IMR-90 (cell line): Measurements from ENCODE around the gene TRMT11. TPM values are rescaled to one million over a fixed set of nuclear protein-coding genes. Genes with fewer than 3 reads are reported as not detected.
A peak's percentile ranks its signal among the peaks of the same experiment; 100 is the strongest.

Experiments used
- ATAC-seq: fragments of 200-7000 bp; cut with Tn5 transposase; 2 replicates; pipeline ENCODE4 v1.9.1; 2020; ENCODE audit warnings: low read depth, mild to moderate bottlenecking, moderate library complexity
- BruUV-seq: library from RNA; stranded (reverse); fragments of 400-500 nt; replicated peaks from 2 replicates; lab custom pipeline; 2021; lab: Mats Ljungman, UMichigan
- CTCF ChIA-PET: fragments of 300-600 bp; formaldehyde crosslinking; extraction: SDS; loops from one replicate; lab custom pipeline; 2021; ENCODE audit warnings: antibody characterized with exemption; lab: Yijun Ruan, JAX
- POLR2A ChIA-PET: fragments of 300-600 bp; sonication (Branson Sonifier 250); formaldehyde crosslinking; loops from one replicate; lab custom pipeline; 2022; ENCODE audit warnings: antibody characterized with exemption; ENCODE audit not compliant: unreplicated experiment; lab: Charles Lee
- DNase-seq: peaks from one replicate; pipeline ENCODE4 v3.0.0; 2013
- H2AFZ ChIP-seq: replicated peaks from 2 replicates; pipeline ENCODE3; 2013; ENCODE audit warnings: low read length, mild to moderate bottlenecking; ENCODE audit not compliant: poor library complexity
- H2AK5ac ChIP-seq: 2 replicates; pipeline ENCODE4 v1.6.1; 2013; ENCODE audit warnings: low read depth, low read length, inconsistent platforms
- H2AK9ac ChIP-seq: replicated peaks from 2 replicates; pipeline ENCODE3; 2013; ENCODE audit warnings: mild to moderate bottlenecking, low read depth, low read length, moderate library complexity; ENCODE audit not compliant: poor library complexity
- H2BK120ac ChIP-seq: 2 replicates; pipeline ENCODE4 v1.6.1; 2013; ENCODE audit warnings: low read depth, low read length, inconsistent platforms
- H2BK15ac ChIP-seq: 3 replicates; pipeline ENCODE4 v1.6.1; 2013; ENCODE audit warnings: low read depth, low read length, inconsistent platforms
- H2BK20ac ChIP-seq: 2 replicates; pipeline ENCODE4 v1.6.1; 2013; ENCODE audit warnings: low read depth, mild to moderate bottlenecking, inconsistent platforms, low read length, moderate library complexity
- H2BK5ac ChIP-seq: 2 replicates; pipeline ENCODE4 v1.6.1; 2013; ENCODE audit warnings: mild to moderate bottlenecking, low read depth, low read length, inconsistent platforms; ENCODE audit not compliant: poor library complexity, severe bottlenecking
- H3K14ac ChIP-seq: replicated peaks from 2 replicates; pipeline ENCODE4 v1.6.1; 2013; ENCODE audit warnings: low read depth, low read length, inconsistent platforms
- H3K18ac ChIP-seq: 2 replicates; pipeline ENCODE4 v1.6.1; 2013; ENCODE audit warnings: low read depth, low read length, control low read depth
- H3K23ac ChIP-seq: 2 replicates; pipeline ENCODE4 v1.6.1; 2013; ENCODE audit warnings: low read depth, low read length, inconsistent platforms
- H3K27ac ChIP-seq: 2 replicates; pipeline ENCODE4 v1.5.1; 2013; ENCODE audit warnings: mild to moderate bottlenecking, control low read depth, low read length; ENCODE audit not compliant: insufficient read depth
- H3K27me3 ChIP-seq: 2 replicates; pipeline ENCODE4 v1.6.1; 2013; ENCODE audit warnings: low read length; ENCODE audit not compliant: control insufficient read depth, insufficient read depth
- H3K36me3 ChIP-seq: 2 replicates; pipeline ENCODE4 v1.6.1; 2013; ENCODE audit warnings: low read length, mixed read lengths; ENCODE audit not compliant: control insufficient read depth, insufficient read depth
- H3K4ac ChIP-seq: 2 replicates; pipeline ENCODE4 v1.6.1; 2013; ENCODE audit warnings: low read depth, low read length, inconsistent platforms
- H3K4me1 ChIP-seq: 2 replicates; pipeline ENCODE4 v1.6.1; 2013; ENCODE audit warnings: low read length, mixed read lengths; ENCODE audit not compliant: control insufficient read depth, insufficient read depth
- H3K4me2 ChIP-seq: 2 replicates; pipeline ENCODE4 v1.6.1; 2013; ENCODE audit warnings: low read depth, mild to moderate bottlenecking, control low read depth, low read length, moderate library complexity
- H3K4me3 ChIP-seq: 2 replicates; pipeline ENCODE4 v1.5.1; 2013; ENCODE audit warnings: low read depth, mild to moderate bottlenecking, control low read depth, low read length, moderate library complexity; ENCODE audit not compliant: insufficient read depth
- H3K56ac ChIP-seq: 2 replicates; pipeline ENCODE4 v1.6.1; 2013; ENCODE audit warnings: low read length, inconsistent platforms; ENCODE audit not compliant: insufficient read depth; ENCODE audit errors: extremely low read depth
- H3K79me1 ChIP-seq, 2 experiments: 2 replicates each; pipeline ENCODE4 v1.6.1; 2013; ENCODE audit warnings: low read length in 2 of 2, inconsistent platforms in 1 of 2, low read depth in 1 of 2
- H3K9ac ChIP-seq: 2 replicates; pipeline ENCODE4 v1.6.1; 2013; ENCODE audit warnings: low read depth, low read length, control low read depth
- H3K9me1 ChIP-seq: 2 replicates; pipeline ENCODE4 v1.6.1; 2013; ENCODE audit warnings: low read length, inconsistent platforms; ENCODE audit not compliant: insufficient read depth
- H3K9me3 ChIP-seq: 2 replicates; pipeline ENCODE4 v1.6.1; 2013; ENCODE audit warnings: low read length; ENCODE audit not compliant: control insufficient read depth, insufficient read depth
- H4K20me1 ChIP-seq: 2 replicates; pipeline ENCODE4 v1.6.1; 2013; ENCODE audit warnings: low read length, inconsistent platforms; ENCODE audit not compliant: insufficient read depth
- H4K5ac ChIP-seq: 2 replicates; pipeline ENCODE4 v1.6.1; 2013; ENCODE audit warnings: mild to moderate bottlenecking, low read depth, low read length, control low read depth
- H4K8ac ChIP-seq, 2 experiments: 2 replicates each; pipeline ENCODE4 v1.6.1; 2013; ENCODE audit warnings: low read depth in 2 of 2, low read length in 2 of 2, control low read depth in 1 of 2, inconsistent platforms in 1 of 2
- H4K91ac ChIP-seq: 2 replicates; pipeline ENCODE4 v1.6.1; 2013; ENCODE audit warnings: low read depth, low read length, inconsistent platforms; ENCODE audit not compliant: insufficient read depth
- BHLHE40 ChIP-seq: fragments of 150-350 bp; IDR thresholded peaks from 2 replicates; pipeline ENCODE4 v1.6.1; 2016; ENCODE audit warnings: mild to moderate bottlenecking, low read depth, low read length
- CEBPB ChIP-seq: IDR thresholded peaks from 2 replicates; pipeline ENCODE4 v1.6.1; 2012; ENCODE audit warnings: low read depth, low read length, improper control_type of control experiment
- CHD1 ChIP-seq: IDR thresholded peaks from 2 replicates; pipeline ENCODE4 v1.6.1; 2012; ENCODE audit warnings: low read depth, low read length, improper control_type of control experiment
- FOS ChIP-seq: fragments of 150-350 bp; IDR thresholded peaks from 2 replicates; pipeline ENCODE4 v1.6.1; 2016; ENCODE audit warnings: low read depth, low read length
- MAFK ChIP-seq: IDR thresholded peaks from 2 replicates; pipeline ENCODE4 v1.6.1; 2012; ENCODE audit warnings: low read depth, low read length, improper control_type of control experiment
- MAZ ChIP-seq: IDR thresholded peaks from 2 replicates; pipeline ENCODE4 v1.6.1; 2012; ENCODE audit warnings: low read depth, mild to moderate bottlenecking, low read length, improper control_type of control experiment, moderate library complexity, borderline replicate concordance
- MXI1 ChIP-seq: IDR thresholded peaks from 2 replicates; pipeline ENCODE4 v1.6.1; 2012; ENCODE audit warnings: low read depth, mild to moderate bottlenecking, low read length, moderate library complexity, borderline replicate concordance
- NFE2L2 ChIP-seq: fragments of 150-350 bp; IDR thresholded peaks from 2 replicates; pipeline ENCODE4 v1.6.1; 2016; ENCODE audit warnings: low read depth, mild to moderate bottlenecking, low read length
- POLR2A ChIP-seq: IDR thresholded peaks from 2 replicates; pipeline ENCODE4 v1.6.1; 2012; ENCODE audit warnings: mild to moderate bottlenecking, low read depth, low read length
- RAD21 ChIP-seq: IDR thresholded peaks from 2 replicates; pipeline ENCODE4 v1.6.1; 2012; ENCODE audit warnings: low read length, improper control_type of control experiment
- RCOR1 ChIP-seq: IDR thresholded peaks from 2 replicates; pipeline ENCODE4 v1.6.1; 2012; ENCODE audit warnings: mild to moderate bottlenecking, low read length, improper control_type of control experiment; ENCODE audit not compliant: insufficient replicate concordance
- RFX5 ChIP-seq: IDR thresholded peaks from 2 replicates; pipeline ENCODE4 v1.8.0; 2012; ENCODE audit warnings: low read depth, mild to moderate bottlenecking, low read length, moderate library complexity
- SMC3 ChIP-seq: fragments of 150-350 bp; IDR thresholded peaks from 2 replicates; pipeline ENCODE4 v1.6.1; 2016; ENCODE audit warnings: low read depth, mild to moderate bottlenecking, antibody characterized with exemption, low read length, moderate library complexity
- WGBS, 2 experiments: methylation state at CpG; one replicate each; pipeline versions ENCODE4 v1.1.5 to v1.1.7; 2013; ENCODE audit warnings: missing lambda C conversion rate in 2 of 2; ENCODE audit not compliant: insufficient read length in 1 of 2; ENCODE audit errors: extremely low coverage in 2 of 2; 5-methylcytosine and 5-hydroxymethylcytosine counted together
- dilution Hi-C: fragments of 300-500 bp; cut with HindIII; formaldehyde crosslinking; loops from one replicate; pipeline ENCODE4 v1.14.3; 2018; ENCODE audit warnings: low sequenced_read_pairs; ENCODE audit not compliant: unreplicated experiment
- in situ Hi-C: fragments of 300-500 bp; cut with MboI; formaldehyde crosslinking; loops from 3 replicates; pipeline ENCODE4 v1.14.3; 2019; ENCODE audit warnings: low sequenced_read_pairs, inconsistent platforms, mixed read lengths
- intact Hi-C: fragments of 100-400 bp; cut with micrococcal nuclease; formaldehyde crosslinking; loops from 2 replicates; pipeline ENCODE4 v1.10.0; 2022
- polyA plus RNA-seq, 3 experiments: library from polyadenylated mRNA; depleted of rRNA; stranded (reverse); fragments of >200 nt; gene quantifications; 2 replicates each; pipeline ENCODE4 v1.2.3, GENCODE V29; 2012; ENCODE audit warnings: low replicate concordance in 1 of 3
- total RNA-seq: library from RNA; depleted of rRNA; stranded (reverse); fragments of >200 nt; gene quantifications from 2 replicates; pipeline ENCODE4 v1.2.3, GENCODE V29; 2012
- TF ChIP-seq, protein P1 (sequence below): fragments of 150-350 bp; IDR thresholded peaks from 2 replicates; pipeline ENCODE4 v1.6.1; 2017; ENCODE audit warnings: mild to moderate bottlenecking, antibody characterized with exemption, low read length, low read depth
- TF ChIP-seq, protein P2 (sequence below): conservative IDR thresholded peaks from 2 replicates; pipeline ENCODE4 v1.5.1; 2012; ENCODE audit warnings: mild to moderate bottlenecking, low read depth, low read length, improper control_type of control experiment

TRMT11 gene
- total and polyA plus RNA-seq, 2 of the 4 experiments (the other 2 are of a cell fraction) = 14.3 to 19.0 TPM

DNA sequence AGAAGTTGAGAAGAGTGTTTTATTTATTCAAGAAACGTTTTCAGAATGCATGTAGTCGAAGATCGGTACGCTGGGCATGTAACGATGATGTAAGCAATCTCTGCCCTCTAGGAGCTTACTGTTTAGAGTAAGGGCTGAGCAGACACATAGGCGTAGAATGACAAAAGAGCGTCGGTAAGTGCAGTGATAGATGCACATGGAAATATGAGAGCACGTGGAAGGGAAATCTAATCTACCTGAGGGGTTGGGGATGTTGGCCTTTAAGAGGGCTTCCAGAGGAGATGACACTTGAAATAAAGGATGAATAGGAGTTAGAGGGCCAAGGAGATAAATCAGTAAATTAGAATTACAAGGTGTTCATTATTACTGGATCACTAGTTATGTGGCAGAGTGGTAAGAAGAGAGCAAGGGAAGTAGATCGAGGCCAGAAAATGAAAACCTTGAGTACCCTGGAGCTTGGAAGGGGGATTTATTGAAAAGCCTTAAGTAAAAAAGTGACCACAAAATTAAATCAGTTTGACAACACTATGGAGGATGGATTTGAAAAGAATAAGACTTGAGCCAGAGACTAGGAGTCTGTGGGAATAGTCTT lies 782 bp downstream of the TRMT11 start:
- H3K18ac ChIP-seq = no peak overlapping the region
- H2BK120ac ChIP-seq = peak overlapping the region; percentile 54; the same call in 1 of the 2 replicates
- DNase-seq = peak; percentile 35
- 7% methylated on average over 3 of the region's 10 CpGs; no CpG with 5 or more reads in 1 of the 2 experiments for WGBS, 2 experiments
- H2AK5ac ChIP-seq = 0 out of 2 replicates have a peak overlapping the region, but pooled peaks have one; percentile 29
- peaks cover 9% of the 10 kb centered on the region for H3K4me1 ChIP-seq
- CTCF ChIA-PET = interaction anchor here (1.3 to 1.6 kb wide), 2 partner anchors 8 to 13 kb away, joined by 6 to 7 read pairs; no protein-coding TSS in a partner anchor
- H4K5ac ChIP-seq = peak overlapping the region; percentile 98
- no peak overlapping the region for H2BK15ac ChIP-seq
- dilution Hi-C loops = no loop called here
- POLR2A ChIA-PET = no interaction called here
- no peak overlapping the region for H4K91ac ChIP-seq
- H3K4ac ChIP-seq = peak overlapping the region; percentile 81
- H3K9me3 ChIP-seq = no peaks in the 10 kb centered on the region
- H4K20me1 ChIP-seq = 0 out of 2 replicates have a peak, but pooled peaks cover 2% of the 10 kb centered on the region
- peak overlapping the region; percentile 86 for H2AK9ac ChIP-seq
- H2BK20ac ChIP-seq = no peak overlapping the region
- intact Hi-C loops = no loop called here
- H3K56ac ChIP-seq = no peak overlapping the region
- H3K4me3 ChIP-seq = peak overlapping the region; percentile 93
- in situ Hi-C loops = no loop called here
- peaks cover 11% of the 10 kb centered on the region; the same call in 1 of the 2 replicates for H3K9me1 ChIP-seq
- H4K8ac ChIP-seq = peak overlapping the region; percentile 78 to 98; a peak in 3 of 4 replicates
- TF ChIP-seq RAD21 = no peak
- no peak for TF ChIP-seq SMC3
- TF ChIP-seq CHD1 = no peak
- no peak for TF ChIP-seq NFE2L2
- TF ChIP-seq RFX5 = no peak
- no peak for TF ChIP-seq POLR2A
- no peak for TF ChIP-seq CEBPB
- no peak for TF ChIP-seq MAZ
- TF ChIP-seq, protein P1, sequence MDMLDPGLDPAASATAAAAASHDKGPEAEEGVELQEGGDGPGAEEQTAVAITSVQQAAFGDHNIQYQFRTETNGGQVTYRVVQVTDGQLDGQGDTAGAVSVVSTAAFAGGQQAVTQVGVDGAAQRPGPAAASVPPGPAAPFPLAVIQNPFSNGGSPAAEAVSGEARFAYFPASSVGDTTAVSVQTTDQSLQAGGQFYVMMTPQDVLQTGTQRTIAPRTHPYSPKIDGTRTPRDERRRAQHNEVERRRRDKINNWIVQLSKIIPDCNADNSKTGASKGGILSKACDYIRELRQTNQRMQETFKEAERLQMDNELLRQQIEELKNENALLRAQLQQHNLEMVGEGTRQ = no peak
- TF ChIP-seq MXI1 = no peak
- no peak for TF ChIP-seq MAFK
- TF ChIP-seq FOS = no peak
- TF ChIP-seq BHLHE40 = no peak
- TF ChIP-seq, protein P2, sequence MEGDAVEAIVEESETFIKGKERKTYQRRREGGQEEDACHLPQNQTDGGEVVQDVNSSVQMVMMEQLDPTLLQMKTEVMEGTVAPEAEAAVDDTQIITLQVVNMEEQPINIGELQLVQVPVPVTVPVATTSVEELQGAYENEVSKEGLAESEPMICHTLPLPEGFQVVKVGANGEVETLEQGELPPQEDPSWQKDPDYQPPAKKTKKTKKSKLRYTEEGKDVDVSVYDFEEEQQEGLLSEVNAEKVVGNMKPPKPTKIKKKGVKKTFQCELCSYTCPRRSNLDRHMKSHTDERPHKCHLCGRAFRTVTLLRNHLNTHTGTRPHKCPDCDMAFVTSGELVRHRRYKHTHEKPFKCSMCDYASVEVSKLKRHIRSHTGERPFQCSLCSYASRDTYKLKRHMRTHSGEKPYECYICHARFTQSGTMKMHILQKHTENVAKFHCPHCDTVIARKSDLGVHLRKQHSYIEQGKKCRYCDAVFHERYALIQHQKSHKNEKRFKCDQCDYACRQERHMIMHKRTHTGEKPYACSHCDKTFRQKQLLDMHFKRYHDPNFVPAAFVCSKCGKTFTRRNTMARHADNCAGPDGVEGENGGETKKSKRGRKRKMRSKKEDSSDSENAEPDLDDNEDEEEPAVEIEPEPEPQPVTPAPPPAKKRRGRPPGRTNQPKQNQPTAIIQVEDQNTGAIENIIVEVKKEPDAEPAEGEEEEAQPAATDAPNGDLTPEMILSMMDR = no peak
- TF ChIP-seq RCOR1 = no peak
- H3K79me1 ChIP-seq = peaks cover 14 to 29% of the 10 kb centered on the region in 2 experiments; a peak in 3 of 4 replicates
- H3K23ac ChIP-seq = peak overlapping the region; percentile 56; the same call in 1 of the 2 replicates
- H3K14ac ChIP-seq = peak overlapping the region; percentile 76
- no TSS peak for BruUV-seq
- H3K9ac ChIP-seq = peak overlapping the region; percentile 82
- H3K4me2 ChIP-seq = peak overlapping the region; percentile 88
- H3K27ac ChIP-seq = 0 out of 2 replicates have a peak overlapping the region, but pooled peaks have one; percentile 54
- H3K36me3 ChIP-seq = no peaks in the 10 kb centered on the region
- no peaks in the 10 kb centered on the region for H3K27me3 ChIP-seq
- peak; percentile 13 for ATAC-seq
- peak overlapping the region; percentile 96 for H2AFZ ChIP-seq
- H2BK5ac ChIP-seq = no peak overlapping the region
